HG02840 (cell line): ENCODE data around the gene CAMK2G.
A peak's percentile ranks its signal among the peaks of the same experiment; 100 is the strongest.

ENCODE experiments used
- ATAC-seq: cut with Tn5 transposase; IDR thresholded peaks from one replicate; pipeline ENCODE4 v1.9.1; 2021; ENCODE audit warnings: mild to moderate bottlenecking, moderate library complexity, moderate number of reproducible peaks; ENCODE audit not compliant: unreplicated experiment, low FRiP score

Gene CAMK2G

DNA sequence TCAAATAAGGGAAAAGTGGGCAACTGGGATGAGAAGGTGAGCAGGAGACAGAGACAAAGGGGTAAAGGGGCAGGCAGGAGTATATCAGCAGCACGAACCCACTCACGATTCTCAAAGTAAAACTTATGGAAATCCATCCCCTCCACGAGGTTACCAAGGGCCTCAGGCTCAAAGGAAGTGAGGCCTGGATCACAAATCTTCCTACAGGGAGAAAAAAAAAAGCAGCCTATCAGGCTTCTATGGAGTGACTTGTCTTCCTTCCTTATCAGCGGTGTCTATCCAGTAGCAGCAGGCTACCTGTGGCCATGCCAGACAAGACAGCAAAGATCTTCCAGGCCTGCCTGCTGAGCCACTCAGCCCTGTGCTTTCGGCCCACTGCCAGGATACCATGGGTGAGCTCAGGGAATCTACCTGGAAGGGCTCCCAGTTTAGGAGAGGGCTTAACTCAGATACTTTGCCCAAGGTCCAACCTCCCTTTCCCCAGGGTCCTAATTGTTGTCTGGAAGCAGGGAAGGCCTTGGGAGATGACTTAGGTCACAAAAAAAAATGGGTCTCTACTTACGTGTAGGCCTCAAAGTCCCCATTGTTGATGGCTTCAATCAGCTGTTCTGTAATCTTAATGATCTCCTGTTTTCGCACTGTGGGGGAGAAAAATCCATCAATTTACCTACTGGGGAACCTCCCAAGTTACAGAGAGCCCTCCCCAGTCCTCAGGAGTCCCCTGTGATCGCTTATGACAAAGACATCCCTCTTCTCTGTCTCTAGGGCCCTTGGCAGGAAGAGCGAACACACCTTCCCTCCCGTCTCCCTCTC, 57.2 kb downstream of the CAMK2G start:
- no peak for ATAC-seq

DNA sequence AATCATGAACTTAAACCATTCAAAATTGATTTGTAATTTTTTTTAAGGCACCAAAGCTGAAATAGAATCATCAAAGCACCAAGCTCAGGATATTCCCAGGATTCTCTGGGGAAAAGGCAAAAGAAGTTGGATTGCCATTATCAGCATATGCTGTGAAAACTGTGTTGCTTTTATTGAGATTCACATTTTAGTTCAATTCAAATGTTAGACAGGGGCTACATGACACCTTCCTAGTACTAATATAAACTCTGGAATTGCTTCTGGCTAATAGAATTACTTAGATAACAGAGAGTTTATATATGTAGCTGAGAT, 58.7 kb downstream of the CAMK2G start:
- no peak for ATAC-seq

- ATAC-seq: no peak
Measured at GRCh38 chr10:73814896-73815718, 59.2 kb downstream of the CAMK2G start.

GRCh38 chr10:73814276-73814895, 60.0 kb downstream of the CAMK2G start:
- no peak for ATAC-seq

DNA sequence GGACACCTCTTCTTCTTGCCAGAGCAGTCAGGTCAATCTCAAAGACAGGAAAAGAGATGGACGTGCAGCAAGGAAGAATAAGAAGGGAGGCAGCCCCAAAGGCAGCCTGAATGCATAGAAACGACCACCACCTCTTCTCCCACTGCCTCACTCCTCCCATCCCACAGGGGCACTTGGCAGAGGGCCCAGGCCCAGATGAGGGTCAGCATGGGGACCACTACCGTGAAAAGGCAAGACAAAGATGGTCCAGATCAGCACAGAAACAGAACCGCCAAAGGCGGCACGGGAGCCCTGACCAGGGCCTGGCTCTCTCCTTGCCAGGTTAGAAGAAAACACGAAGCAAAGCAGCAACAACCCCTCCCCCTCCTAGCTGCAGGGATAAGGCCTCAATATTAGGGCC, 61.0 kb downstream of the CAMK2G start:
- no peak for ATAC-seq

- no peak for ATAC-seq
Measured at GRCh38 chr10:73812657-73813056, 61.7 kb downstream of the CAMK2G start.

GRCh38 chr10:73810735-73811465, 63.5 kb downstream of the CAMK2G start:
- peak; percentile 30 for ATAC-seq

GRCh38 chr10:73810358-73810734, 64.0 kb downstream of the CAMK2G start:
- no peak for ATAC-seq

- no peak for ATAC-seq
Measured at GRCh38 chr10:73809061-73809818, 65.1 kb downstream of the CAMK2G start.

- no peak for ATAC-seq
Measured at GRCh38 chr10:73808021-73808815, 66.1 kb downstream of the CAMK2G start.

DNA sequence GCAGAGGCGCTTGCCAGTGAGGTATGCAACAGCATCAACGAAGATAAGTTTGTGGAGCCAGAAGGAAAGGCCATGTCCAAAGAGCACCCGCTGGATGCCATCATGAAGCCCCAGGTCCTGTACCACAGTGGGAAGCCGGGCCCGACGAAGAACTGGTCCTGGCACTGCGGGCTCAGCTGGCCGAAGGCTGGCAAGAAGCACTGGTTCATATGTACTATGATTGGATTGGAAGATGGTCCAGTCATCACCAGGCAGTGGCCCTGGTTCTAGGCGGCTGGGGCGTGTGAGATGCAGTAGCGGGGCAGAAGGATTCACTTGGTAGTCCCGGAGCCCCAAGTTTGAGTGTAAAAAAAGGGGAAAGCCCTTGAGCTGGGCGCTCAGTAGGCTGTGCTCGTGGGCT, 66.9 kb downstream of the CAMK2G start:
- ATAC-seq: no peak

GRCh38 chr10:73806176-73806950, 68.0 kb downstream of the CAMK2G start:
- ATAC-seq: no peak

- no peak for ATAC-seq
Measured at GRCh38 chr10:73803680-73804286, 70.6 kb downstream of the CAMK2G start.

GRCh38 chr10:73802276-73802991, 71.9 kb downstream of the CAMK2G start:
- ATAC-seq: no peak

- no peak for ATAC-seq
Measured at GRCh38 chr10:73801253-73801590, 73.1 kb downstream of the CAMK2G start.

DNA sequence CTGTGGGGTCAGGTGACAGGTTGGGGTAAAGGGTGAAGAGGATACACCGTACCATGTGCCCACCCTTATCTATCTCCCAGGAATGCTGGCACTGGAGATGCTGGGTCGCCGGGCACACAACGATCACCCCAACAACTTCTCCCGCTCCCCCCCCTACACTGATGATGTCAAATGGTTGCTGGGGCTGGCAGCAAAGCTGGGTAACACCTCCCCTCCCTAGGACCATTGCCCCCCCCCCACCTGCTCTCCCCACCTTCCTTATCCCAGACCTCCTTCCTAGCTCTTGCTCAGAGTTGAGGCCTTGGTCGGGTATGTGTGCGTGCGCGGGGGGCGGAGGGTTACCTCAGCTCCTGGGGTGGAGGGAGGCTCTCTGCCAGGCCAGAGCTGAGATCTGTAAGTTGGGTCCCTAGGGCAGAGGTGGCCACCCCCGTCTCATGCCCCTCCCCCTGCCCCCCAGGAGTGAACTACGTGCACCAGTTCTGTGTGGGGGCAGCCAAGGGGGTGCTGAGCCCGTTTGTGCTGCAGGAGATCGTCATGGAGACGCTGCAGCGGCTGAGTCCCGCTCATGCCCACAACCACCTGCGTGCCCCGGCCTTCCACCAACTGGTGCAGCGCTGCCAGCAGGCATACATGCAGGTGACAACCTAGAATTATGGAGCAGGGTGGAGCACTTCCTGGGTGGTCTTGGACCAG, 73.6 kb downstream of the CAMK2G start:
- no peak for ATAC-seq
